Measurements from ENCODE around the gene NEUROG1. TPM values are rescaled to one million over a fixed set of nuclear protein-coding genes. Genes with fewer than 3 reads are reported as not detected.

Gene NEUROG1
- total RNA-seq, 2 donors from 2014 or later, result not detected

DNA sequence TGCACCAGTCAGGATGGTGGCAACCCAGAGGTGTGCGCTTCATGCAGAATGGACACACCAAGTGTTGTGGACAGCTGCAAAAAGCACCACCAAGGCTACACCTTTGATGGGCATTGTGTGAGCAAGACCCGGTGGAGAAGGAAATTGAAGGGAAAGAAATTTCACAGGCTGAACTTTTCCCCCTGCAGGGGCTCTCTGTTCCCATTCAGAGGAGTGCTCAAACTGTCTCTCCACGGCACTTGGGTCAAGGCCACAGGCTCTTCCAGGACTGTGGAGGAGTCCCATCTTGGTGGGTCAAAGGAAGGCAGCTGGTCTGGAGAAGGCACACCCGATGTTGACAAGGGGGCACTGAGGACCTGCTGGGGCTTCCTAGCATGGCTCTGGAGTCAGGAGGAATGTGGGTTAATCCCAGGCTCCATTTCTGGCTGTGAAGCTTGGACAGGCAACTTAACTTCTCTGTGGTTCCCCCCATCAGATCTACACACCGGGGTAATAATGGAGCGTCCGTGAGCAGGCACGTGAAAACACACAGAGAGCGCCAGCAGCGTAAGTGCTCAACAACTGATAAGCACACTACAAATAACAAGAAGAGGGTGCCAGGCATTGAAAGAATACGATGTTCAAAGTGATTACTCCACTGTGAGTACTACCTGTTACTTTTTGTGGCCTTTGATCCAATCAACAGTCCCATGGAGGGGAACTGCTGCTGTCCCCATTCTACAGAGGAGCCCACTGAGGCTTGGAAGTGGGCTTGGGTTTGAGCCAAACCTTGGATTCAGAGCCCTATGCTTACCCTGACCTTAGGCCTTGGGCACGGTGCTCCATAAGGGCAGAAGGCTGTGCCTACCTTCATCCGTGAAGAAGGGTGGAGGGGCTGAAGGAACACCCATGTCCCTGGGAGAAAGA, 49.4 kb downstream of the NEUROG1 start:
- intact Hi-C loops (cut with DNase I), result no loop called here
- DNase-seq (ENCODE audit: low spot score), result no peak

- intact Hi-C loops (cut with DNase I), result no loop called here
- DNase-seq (ENCODE audit: low spot score), result no peak
Measured at GRCh38 chr5:135484674-135485086, 51.1 kb downstream of the NEUROG1 start.

Other genes starting within 250 kb of the NEUROG1 start
- gene MACROH2A1, start 136.7 kb downstream of the NEUROG1 start, total RNA-seq, result 10 to 100 TPM; 98.0 to 99.6 TPM
- not detected for gene DCANP1, start 88.6 kb downstream of the NEUROG1 start, total RNA-seq
- not detected for gene TIFAB, start 83.6 kb downstream of the NEUROG1 start, total RNA-seq
- gene CXCL14, start 43.0 kb upstream of the NEUROG1 start, total RNA-seq, result 10 to 100 TPM; 52.6 to 87.3 TPM

All from posterior vena cava (tissue), 2 donors.